Transverse colon (tissue), 4 donors: ENCODE data around the gene SLC25A41. TPM values are rescaled to one million over a fixed set of nuclear protein-coding genes. Genes with fewer than 3 reads are reported as not detected.

Experiments used
- DNase-seq: peaks from one replicate; pipeline ENCODE4 v3.0.0-alpha.2; 2019
- H3K27ac ChIP-seq, 4 donors: fragments of 200-600 bp; sonication (generic); 2 replicates each; pipeline ENCODE4 v1.5.1; 2016 to 2018; ENCODE audit warnings: inconsistent platforms in 4 of 4
- H3K27me3 ChIP-seq: fragments of 200-600 bp; sonication (generic); 2 replicates; pipeline ENCODE4 v1.5.1; 2017; ENCODE audit warnings: inconsistent platforms
- H3K36me3 ChIP-seq, 4 donors: fragments of 200-600 bp; sonication (generic); 2 replicates each; pipeline ENCODE4 v1.5.1; 2017 to 2019; ENCODE audit warnings: inconsistent platforms in 4 of 4
- H3K4me1 ChIP-seq, 4 donors: fragments of 200-600 bp; sonication (generic); 2 replicates each; pipeline ENCODE4 v1.5.1; 2017 to 2020; ENCODE audit warnings: inconsistent platforms in 4 of 4
- H3K4me3 ChIP-seq, 4 donors: fragments of 200-600 bp; sonication (generic); 1 replicate in 1 of 4; 2 replicates in 3 of 4; pipeline versions ENCODE4 v1.5.1 to v1.6.1; 2017 to 2019; ENCODE audit warnings: inconsistent platforms in 4 of 4
- H3K9me3 ChIP-seq, 2 donors: fragments of 200-600 bp; sonication (generic); 2 replicates each; pipeline ENCODE4 v1.5.1; 2017 to 2019; ENCODE audit warnings: inconsistent platforms in 2 of 2
- CTCF ChIP-seq, 5 experiments: fragments of 200-600 bp in 3 of 5; fragments of 450-650 bp in 2 of 5; sonication (generic) in 3 of 5; IDR thresholded peaks; 1 replicate in 2 of 5; 2 replicates in 3 of 5; pipeline ENCODE4 v1.5.1; 2016 to 2017; ENCODE audit warnings: antibody characterized with exemption in 5 of 5, inconsistent platforms in 3 of 5, mild to moderate bottlenecking in 2 of 5, moderate library complexity in 1 of 5
- EP300 ChIP-seq: sonication (generic); formaldehyde crosslinking; IDR thresholded peaks from one replicate; pipeline ENCODE4 v1.6.1; 2017; ENCODE audit warnings: antibody characterized with exemption, low read depth
- POLR2A ChIP-seq: fragments of 450-650 bp; IDR thresholded peaks from one replicate; pipeline ENCODE4 v1.6.1; 2016; ENCODE audit warnings: antibody characterized with exemption, mild to moderate bottlenecking, moderate library complexity
- POLR2AphosphoS5 ChIP-seq, 3 donors: sonication (generic); formaldehyde crosslinking; IDR thresholded peaks; one replicate each; pipeline ENCODE4 v1.6.1; 2016; ENCODE audit warnings: antibody characterized with exemption in 3 of 3
- WGBS, 2 donors: methylation state at CpG; one replicate each; pipeline ENCODE4 v1.1.5; 2018; ENCODE audit warnings: low coverage in 1 of 2; 5-methylcytosine and 5-hydroxymethylcytosine counted together
- in situ Hi-C, 4 donors: fragments of 200-750 bp; cut with MboI; loops; one replicate each; pipeline versions ENCODE4 v1.15.0 to v1.15.1; 2017; ENCODE audit warnings: low sequenced_read_pairs in 3 of 4, low pct_ligation_motif_present in 1 of 4, low pct_unique_long_range_greater_than_20kb in 1 of 4
- intact Hi-C: fragments of 100-400 bp; cut with DNase I; formaldehyde crosslinking; loops from one replicate; pipeline ENCODE4 v1.15.1; 2023; ENCODE audit warnings: low total_unique reads
- total RNA-seq, 4 donors: library from RNA; depleted of rRNA; stranded (reverse); fragments of >200 nt; gene quantifications; one replicate each; pipeline ENCODE4 v1.1.0, GENCODE V29; 2016

The SLC25A41 gene
- total RNA-seq, 4 donors from 2014 or later = 0.32 TPM; not detected in 3

GRCh38 chr19:6443986-6444385 lies 10.4 kb upstream of the SLC25A41 start:
- Histone ChIP-seq H3K36me3 (peaks cover 0 to 15% (median 0%) of the 10 kb centered on the region in 4 donors), H3K27me3 (no peaks in the 10 kb centered on the region), H3K4me3 (no peak overlapping the region), H3K4me1 (no peaks in the 10 kb centered on the region), H3K27ac (no peak overlapping the region), H3K9me3 (no peaks in the 10 kb centered on the region)
- intact Hi-C loops (no loop called here), in situ Hi-C loops (no loop called here)
- DNase-seq = no peak
- 90% methylated on average over 11 of the region's 13 CpGs; no CpG with 5 or more reads in 1 of the 2 donors for WGBS, 2 donors
- TF ChIP-seq CTCF (IDR thresholded peaks at IDR 0.05) (no peak), POLR2A (no peak), POLR2AphosphoS5 (IDR thresholded peaks at IDR 0.05) (no peak), EP300 (no peak)

- H3K4me3 ChIP-seq = no peak overlapping the region
- in situ Hi-C loops (no loop called here), intact Hi-C loops (no loop called here)
- no peaks in the 10 kb centered on the region for H3K27me3 ChIP-seq
- H3K9me3 ChIP-seq = no peaks in the 10 kb centered on the region
- H3K4me1 ChIP-seq = no peaks in the 10 kb centered on the region
- WGBS, 2 donors = 85 to 100% methylated on average over 1 to 13 of the region's 13 CpGs
- TF ChIP-seq CTCF (IDR thresholded peaks at IDR 0.05) = no peak
- TF ChIP-seq POLR2A = no peak
- no peak for TF ChIP-seq POLR2AphosphoS5 (IDR thresholded peaks at IDR 0.05)
- TF ChIP-seq EP300 = no peak
- H3K27ac ChIP-seq = no peak overlapping the region
- H3K36me3 ChIP-seq = peaks cover 0 to 15% (median 0%) of the 10 kb centered on the region in 4 donors
- no peak for DNase-seq
These were observed 8.6 kb upstream of the SLC25A41 start for GRCh38 chr19:6442087-6442688.

GRCh38 chr19:6440905-6441304 lies 7.3 kb upstream of the SLC25A41 start:
- TF ChIP-seq CTCF (IDR thresholded peaks at IDR 0.05) (no peak), POLR2AphosphoS5 (IDR thresholded peaks at IDR 0.05) (no peak), POLR2A (no peak), EP300 (no peak)
- in situ Hi-C loops (no loop called here), intact Hi-C loops (no loop called here)
- Histone ChIP-seq H3K9me3 (no peaks in the 10 kb centered on the region), H3K27ac (no peak overlapping the region), H3K27me3 (no peaks in the 10 kb centered on the region), H3K4me3 (no peak overlapping the region), H3K4me1 (no peaks in the 10 kb centered on the region), H3K36me3 (peaks cover 0 to 13% (median 0%) of the 10 kb centered on the region in 4 donors)
- no peak for DNase-seq
- 87% methylated on average over 3 of the region's 3 CpGs; no CpG with 5 or more reads in 1 of the 2 donors for WGBS, 2 donors

GRCh38 chr19:6439743-6440142 lies 6.2 kb upstream of the SLC25A41 start:
- no peak overlapping the region for H3K27ac ChIP-seq
- H3K27me3 ChIP-seq = no peaks in the 10 kb centered on the region
- intact Hi-C loops = no loop called here
- H3K4me3 ChIP-seq = no peak overlapping the region
- WGBS, 2 donors = 85% methylated on average over 4 of the region's 4 CpGs; no CpG with 5 or more reads in 1 of the 2 donors
- DNase-seq = no peak
- no peaks in the 10 kb centered on the region for H3K4me1 ChIP-seq
- peaks cover 0 to 4% (median 0%) of the 10 kb centered on the region in 4 donors for H3K36me3 ChIP-seq
- in situ Hi-C loops = no loop called here
- H3K9me3 ChIP-seq = no peaks in the 10 kb centered on the region
- no peak for TF ChIP-seq POLR2AphosphoS5 (IDR thresholded peaks at IDR 0.05)
- TF ChIP-seq POLR2A = no peak
- no peak for TF ChIP-seq EP300
- TF ChIP-seq CTCF (IDR thresholded peaks at IDR 0.05) = no peak
